ENCODE results near the gene CADM4. TPM values are rescaled to one million over a fixed set of nuclear protein-coding genes. Genes with fewer than 3 reads are reported as not detected.

Gene CADM4
- total RNA-seq, 1 experiment from 2014 or later: 17.5 TPM

DNA sequence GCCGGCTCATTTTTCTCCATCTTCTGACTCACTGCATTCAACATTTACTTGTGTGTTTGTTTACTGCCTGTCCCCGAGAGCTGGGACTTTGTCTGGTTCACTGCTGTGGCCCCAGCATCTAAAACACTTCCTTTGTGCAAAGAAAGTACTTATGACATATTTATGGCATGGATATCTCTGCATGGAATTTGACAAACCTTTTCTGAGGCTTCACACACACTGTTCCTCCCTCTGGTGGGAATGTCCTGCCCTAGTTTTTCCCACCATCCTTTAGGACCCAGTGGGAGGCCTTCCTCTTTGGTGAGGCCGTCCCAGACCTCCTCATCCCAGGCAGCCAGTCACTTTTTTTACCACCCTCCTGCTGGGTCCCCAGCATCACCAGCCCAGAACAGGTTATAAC lies 29.2 kb downstream of the CADM4 start:
- no peak overlapping the region for H3K27ac Mint-ChIP-seq (ENCODE audit: unreplicated experiment)
- intact Hi-C loops (cut with micrococcal nuclease; ENCODE audit: unreplicated experiment): no loop called here
- no peaks in the 10 kb centered on the region for H3K4me1 Mint-ChIP-seq (ENCODE audit: low read depth, unreplicated experiment)
- no TSS peak for BruUV-seq (replicated peaks)
- no peak for DNase-seq
- no peak overlapping the region for H3K4me3 Mint-ChIP-seq (ENCODE audit: low read depth, unreplicated experiment)
- H3K27me3 Mint-ChIP-seq (ENCODE audit: unreplicated experiment): no peaks in the 10 kb centered on the region
- peaks cover 17% of the 10 kb centered on the region for H3K36me3 Mint-ChIP-seq (ENCODE audit: insufficient read depth, unreplicated experiment)
- CTCF ChIA-PET: no interaction called here
- peaks cover 9% of the 10 kb centered on the region for H3K9me3 Mint-ChIP-seq (ENCODE audit: low read depth, unreplicated experiment)
- TF ChIP-seq, protein P1, sequence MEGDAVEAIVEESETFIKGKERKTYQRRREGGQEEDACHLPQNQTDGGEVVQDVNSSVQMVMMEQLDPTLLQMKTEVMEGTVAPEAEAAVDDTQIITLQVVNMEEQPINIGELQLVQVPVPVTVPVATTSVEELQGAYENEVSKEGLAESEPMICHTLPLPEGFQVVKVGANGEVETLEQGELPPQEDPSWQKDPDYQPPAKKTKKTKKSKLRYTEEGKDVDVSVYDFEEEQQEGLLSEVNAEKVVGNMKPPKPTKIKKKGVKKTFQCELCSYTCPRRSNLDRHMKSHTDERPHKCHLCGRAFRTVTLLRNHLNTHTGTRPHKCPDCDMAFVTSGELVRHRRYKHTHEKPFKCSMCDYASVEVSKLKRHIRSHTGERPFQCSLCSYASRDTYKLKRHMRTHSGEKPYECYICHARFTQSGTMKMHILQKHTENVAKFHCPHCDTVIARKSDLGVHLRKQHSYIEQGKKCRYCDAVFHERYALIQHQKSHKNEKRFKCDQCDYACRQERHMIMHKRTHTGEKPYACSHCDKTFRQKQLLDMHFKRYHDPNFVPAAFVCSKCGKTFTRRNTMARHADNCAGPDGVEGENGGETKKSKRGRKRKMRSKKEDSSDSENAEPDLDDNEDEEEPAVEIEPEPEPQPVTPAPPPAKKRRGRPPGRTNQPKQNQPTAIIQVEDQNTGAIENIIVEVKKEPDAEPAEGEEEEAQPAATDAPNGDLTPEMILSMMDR (IDR thresholded peaks at IDR 0.05; ENCODE audit: unreplicated experiment): no peak

DNA sequence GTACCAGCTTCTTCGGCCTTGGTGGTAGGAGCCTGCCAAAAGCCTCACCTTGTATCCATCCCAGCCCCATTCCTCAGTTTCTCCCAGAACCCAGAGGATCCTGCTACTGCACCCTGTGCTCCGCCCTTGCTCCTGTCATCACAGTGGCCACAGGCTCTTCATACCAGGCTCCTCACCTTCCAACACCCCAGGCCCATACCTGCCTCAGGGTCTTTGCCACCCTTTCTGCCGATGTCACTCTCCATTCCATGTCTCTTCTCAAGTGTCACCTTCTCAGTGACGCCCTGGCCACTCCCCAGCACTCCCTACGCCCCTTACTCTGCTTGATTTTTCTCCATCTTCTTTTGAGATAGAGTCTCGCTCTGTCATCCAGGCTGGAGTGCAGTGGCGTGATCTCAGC lies 29.8 kb downstream of the CADM4 start:
- intact Hi-C loops (cut with micrococcal nuclease; ENCODE audit: unreplicated experiment): no loop called here
- Mint-ChIP-seq H3K4me1 (ENCODE audit: low read depth, unreplicated experiment) (no peaks in the 10 kb centered on the region), H3K27me3 (ENCODE audit: unreplicated experiment) (no peaks in the 10 kb centered on the region), H3K9me3 (ENCODE audit: low read depth, unreplicated experiment) (peaks cover 9% of the 10 kb centered on the region), H3K4me3 (ENCODE audit: low read depth, unreplicated experiment) (no peak overlapping the region), H3K27ac (ENCODE audit: unreplicated experiment) (no peak overlapping the region), H3K36me3 (ENCODE audit: insufficient read depth, unreplicated experiment) (peaks cover 17% of the 10 kb centered on the region)
- TF ChIP-seq, protein P1 (IDR thresholded peaks at IDR 0.05; ENCODE audit: unreplicated experiment): no peak
- BruUV-seq (replicated peaks): no TSS peak
- CTCF ChIA-PET: no interaction called here
- DNase-seq: no peak

DNA sequence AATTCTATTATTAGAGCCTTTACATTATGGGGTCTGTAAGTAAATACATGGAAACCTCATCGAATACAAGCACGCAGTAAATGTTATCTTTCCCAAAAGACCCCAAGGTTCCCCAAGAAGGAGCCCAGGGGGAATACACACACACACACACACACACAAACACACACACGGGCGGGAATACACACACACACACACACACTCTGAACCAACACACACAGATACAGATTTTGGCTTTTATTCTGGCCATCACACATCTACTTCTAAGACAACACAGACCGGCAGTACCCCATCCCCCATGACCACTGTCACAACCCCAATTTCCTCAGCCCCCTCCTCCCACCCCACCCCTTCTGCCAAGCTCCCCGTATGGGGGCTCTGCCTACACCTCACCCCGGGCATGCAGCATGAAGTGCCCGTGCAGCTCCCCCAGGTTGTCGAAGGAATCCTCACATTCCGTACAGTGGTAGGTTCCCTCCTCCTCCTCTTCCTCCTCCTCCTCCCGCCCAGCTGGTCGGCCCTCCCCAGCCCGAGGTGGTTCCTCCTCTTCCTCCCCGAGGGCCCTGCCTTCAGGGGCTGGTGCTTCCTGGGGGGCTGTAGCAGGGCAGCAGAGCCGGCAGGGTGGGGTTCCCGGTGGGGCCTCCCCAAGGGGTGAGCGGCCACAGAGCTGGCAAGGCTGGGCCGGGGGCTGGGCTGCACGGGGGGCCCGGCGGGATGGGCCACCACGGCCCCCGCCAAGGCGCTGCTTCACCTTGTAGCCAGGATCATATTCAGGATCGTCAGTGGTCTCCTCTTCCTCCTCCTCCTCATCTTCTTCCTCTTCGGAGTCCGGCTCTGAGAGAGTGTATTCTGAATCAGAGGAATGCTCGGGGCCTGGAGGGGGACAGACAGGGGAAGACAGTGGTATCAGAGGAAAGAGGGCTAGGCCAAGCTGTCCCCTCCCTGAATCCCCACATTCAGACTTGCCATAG lies 32.1 kb downstream of the CADM4 start:
- no peak for DNase-seq
- CTCF ChIA-PET: no interaction called here
- BruUV-seq (replicated peaks): no TSS peak
- Mint-ChIP-seq H3K27me3 (ENCODE audit: unreplicated experiment) (no peaks in the 10 kb centered on the region), H3K4me1 (ENCODE audit: low read depth, unreplicated experiment) (no peaks in the 10 kb centered on the region), H3K4me3 (ENCODE audit: low read depth, unreplicated experiment) (no peak overlapping the region), H3K27ac (ENCODE audit: unreplicated experiment) (no peak overlapping the region), H3K9me3 (ENCODE audit: low read depth, unreplicated experiment) (no peaks in the 10 kb centered on the region), H3K36me3 (ENCODE audit: insufficient read depth, unreplicated experiment) (peaks cover 8% of the 10 kb centered on the region)
- intact Hi-C loops (cut with micrococcal nuclease; ENCODE audit: unreplicated experiment): no loop called here
- TF ChIP-seq, protein P1 (IDR thresholded peaks at IDR 0.05; ENCODE audit: unreplicated experiment): no peak

DNA sequence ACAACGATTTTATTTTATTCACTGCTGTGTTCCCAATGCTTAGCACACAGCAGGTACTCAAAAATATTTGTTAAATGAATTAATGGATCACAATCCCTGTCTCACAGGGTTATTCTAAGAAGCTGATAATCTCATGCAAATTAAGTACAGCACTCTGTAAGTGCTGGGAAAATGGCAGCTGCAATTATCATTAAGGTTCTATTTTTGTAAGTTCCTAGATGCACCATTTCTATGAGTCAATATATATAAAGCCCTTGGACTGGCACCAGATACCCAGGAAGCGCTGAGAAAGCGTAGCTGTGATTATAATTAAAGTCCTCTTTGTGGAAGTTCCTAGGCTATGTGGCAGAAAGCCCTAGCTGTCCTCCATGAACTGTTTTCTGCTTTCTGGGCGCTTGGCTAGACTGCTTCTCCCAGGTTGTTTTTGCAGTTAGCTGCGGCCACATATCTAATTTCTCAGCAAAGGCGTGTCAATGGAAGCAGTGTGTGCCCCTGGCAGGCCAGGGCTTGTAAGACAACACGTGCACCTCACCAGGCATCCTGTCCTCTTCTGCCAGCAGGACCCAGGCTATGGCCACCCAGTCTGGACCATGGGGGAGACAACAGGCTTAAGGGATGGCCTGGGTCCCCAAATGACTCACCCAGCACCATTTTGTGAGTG lies 33.0 kb downstream of the CADM4 start:
- Mint-ChIP-seq H3K4me1 (ENCODE audit: low read depth, unreplicated experiment) (no peaks in the 10 kb centered on the region), H3K36me3 (ENCODE audit: insufficient read depth, unreplicated experiment) (peaks cover 14% of the 10 kb centered on the region), H3K4me3 (ENCODE audit: low read depth, unreplicated experiment) (no peak overlapping the region), H3K27ac (ENCODE audit: unreplicated experiment) (no peak overlapping the region), H3K9me3 (ENCODE audit: low read depth, unreplicated experiment) (no peaks in the 10 kb centered on the region), H3K27me3 (ENCODE audit: unreplicated experiment) (no peaks in the 10 kb centered on the region)
- TF ChIP-seq, protein P1 (IDR thresholded peaks at IDR 0.05; ENCODE audit: unreplicated experiment): no peak
- no TSS peak for BruUV-seq (replicated peaks)
- no peak for DNase-seq
- CTCF ChIA-PET: no interaction called here
- intact Hi-C loops (cut with micrococcal nuclease; ENCODE audit: unreplicated experiment): no loop called here

Data from Calu3 (cell line).